ENCODE data around the gene TOB2.
A peak's percentile ranks its signal among the peaks of the same experiment; 100 is the strongest.
"Not testable (repeated sequence)": the region's sequence is repeated elsewhere in the genome, so short reads cannot be mapped to it uniquely, and the experiment has no call there.

Gene TOB2

DNA sequence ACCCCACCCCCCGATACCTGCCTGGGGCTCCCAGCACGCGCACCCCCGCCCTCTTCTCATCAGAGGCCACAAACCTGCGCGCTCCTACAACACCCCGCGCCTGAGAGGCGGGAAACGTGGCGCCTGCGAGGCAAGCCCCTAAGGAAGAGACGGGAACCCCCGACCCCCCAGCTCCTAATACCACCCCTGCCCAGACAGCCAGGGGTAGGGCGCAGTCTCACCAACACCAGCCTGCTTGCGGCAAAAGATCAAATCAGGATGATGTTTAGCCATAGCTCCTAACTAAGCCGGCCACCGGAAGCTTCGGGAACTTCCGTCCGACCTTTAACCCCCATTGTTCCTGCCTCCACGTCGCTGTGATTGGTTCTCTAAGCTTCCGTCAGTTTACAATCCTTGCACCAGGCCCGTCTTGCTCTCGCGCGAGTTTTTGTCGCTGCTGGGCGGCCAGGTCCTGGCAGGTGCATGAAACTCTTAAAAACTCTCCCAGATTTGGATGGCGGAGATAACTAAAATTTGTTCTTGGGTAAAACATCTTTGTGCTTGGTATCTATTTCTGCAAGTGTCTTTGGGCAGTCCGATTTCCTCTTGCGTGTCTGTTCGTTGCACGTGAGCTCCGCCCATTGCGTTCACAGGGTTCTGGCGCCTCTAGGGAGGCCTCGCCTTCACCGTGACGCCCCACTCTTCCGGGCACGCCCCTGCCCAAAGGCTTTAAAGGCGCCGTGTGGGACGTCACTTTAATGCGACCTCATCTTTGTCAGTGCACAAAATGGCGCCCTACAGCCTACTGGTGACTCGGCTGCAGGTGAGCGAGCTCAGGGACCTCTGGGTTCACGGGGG is 22.0 kb upstream of the TOB2 start, which contains the start of the genes ACO2 and PHF5A:
Gene ACO2 (plus strand): TSS at position 737 of the 837 bp plus-strand sequence. CDS start 30 bp downstream, at position 767.
Gene PHF5A (minus strand): TSS at position 312 of the 837 bp plus-strand sequence. CDS start 39 bp downstream, at position 273.
- DNase-seq (ENCODE audit: low spot score), result peak; percentile 99

DNA sequence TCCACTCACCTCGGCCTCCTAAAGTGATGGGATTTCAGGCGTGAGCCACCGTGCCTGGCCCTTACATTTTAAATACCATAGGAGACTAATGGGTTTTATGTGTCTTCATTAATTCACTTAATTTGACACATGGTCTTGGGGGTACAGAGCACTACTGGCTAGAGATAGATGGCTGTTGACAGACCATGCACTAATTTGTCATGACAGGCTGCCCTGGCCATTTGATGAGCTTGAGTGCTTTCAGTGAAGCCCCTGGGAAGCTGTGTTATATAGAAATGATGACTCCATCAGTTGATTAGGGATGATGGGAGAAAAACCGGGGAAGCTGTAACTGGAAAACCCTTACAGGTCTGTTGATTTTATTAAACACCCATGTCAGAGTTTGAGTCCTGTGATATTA is 15.3 kb upstream of the TOB2 start:
- DNase-seq (ENCODE audit: low spot score), result no peak

DNA sequence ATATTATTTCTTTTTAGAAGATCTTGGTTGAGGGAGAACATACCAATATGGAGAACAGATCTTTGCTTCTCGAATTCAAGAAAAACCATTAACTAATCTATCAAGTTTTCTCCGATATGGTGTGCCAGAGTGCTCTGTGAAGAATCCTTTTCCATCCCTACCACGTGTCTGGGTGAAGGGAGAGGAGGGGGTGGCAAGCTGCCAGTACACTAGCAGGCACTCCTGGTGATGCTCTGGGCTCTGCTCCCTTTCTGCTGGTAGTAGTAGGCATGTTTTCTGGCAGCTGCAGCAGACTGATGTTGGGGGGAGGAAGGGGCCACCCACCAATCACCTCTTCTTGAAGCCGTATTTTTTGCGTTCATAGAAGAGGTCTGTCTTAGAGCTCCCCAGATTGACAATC is 13.5 kb upstream of the TOB2 start:
- DNase-seq (ENCODE audit: low spot score), result not testable (repeated sequence)

DNA sequence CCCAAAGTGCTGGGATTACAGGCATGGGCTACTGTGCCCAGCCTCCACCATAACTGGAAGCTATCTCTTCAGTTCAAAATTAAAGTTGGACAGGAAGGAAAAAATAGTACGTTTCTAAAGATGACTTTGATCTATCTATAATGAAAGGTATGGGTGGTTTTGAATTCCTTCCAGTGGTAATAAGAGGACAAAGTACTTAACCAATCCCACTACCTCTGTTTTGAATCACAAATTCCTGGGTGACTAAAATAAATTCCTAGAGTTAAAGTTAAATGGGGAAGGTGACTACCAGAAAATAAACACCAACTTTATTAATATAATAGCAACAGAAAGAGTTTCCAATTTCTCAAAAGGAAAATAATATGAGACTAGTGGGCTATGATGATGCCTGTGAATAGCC is 12.8 kb upstream of the TOB2 start:
- no peak for DNase-seq (ENCODE audit: low spot score)

DNA sequence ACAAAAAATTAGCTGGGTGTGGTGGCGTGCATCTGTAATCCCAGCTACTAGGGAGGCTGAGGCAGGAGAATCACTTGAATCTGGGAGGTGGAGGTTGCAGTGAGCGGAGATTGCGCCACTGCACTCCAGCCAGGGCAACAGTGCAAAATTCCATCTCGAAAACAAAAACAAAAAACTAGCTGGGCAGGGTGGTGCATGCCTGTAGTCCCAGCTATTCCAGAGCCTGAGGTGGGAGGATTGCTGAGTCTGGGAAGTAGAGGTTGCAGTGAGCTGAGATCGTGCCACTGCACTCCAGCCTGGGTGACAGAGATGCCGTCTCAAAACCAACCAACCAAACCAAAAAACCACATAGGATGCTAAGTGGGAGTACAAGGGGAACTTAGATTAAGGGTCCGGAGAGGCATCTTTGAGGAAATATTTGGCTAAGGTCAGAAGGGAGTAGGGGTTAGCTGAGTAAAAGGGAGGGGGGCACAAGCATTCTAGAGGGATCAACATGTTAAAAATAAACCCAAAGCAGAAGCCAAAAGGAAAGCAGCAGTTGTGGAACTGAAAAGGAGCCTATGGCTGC is 11.6 kb upstream of the TOB2 start:
- no peak for DNase-seq (ENCODE audit: low spot score)

DNA sequence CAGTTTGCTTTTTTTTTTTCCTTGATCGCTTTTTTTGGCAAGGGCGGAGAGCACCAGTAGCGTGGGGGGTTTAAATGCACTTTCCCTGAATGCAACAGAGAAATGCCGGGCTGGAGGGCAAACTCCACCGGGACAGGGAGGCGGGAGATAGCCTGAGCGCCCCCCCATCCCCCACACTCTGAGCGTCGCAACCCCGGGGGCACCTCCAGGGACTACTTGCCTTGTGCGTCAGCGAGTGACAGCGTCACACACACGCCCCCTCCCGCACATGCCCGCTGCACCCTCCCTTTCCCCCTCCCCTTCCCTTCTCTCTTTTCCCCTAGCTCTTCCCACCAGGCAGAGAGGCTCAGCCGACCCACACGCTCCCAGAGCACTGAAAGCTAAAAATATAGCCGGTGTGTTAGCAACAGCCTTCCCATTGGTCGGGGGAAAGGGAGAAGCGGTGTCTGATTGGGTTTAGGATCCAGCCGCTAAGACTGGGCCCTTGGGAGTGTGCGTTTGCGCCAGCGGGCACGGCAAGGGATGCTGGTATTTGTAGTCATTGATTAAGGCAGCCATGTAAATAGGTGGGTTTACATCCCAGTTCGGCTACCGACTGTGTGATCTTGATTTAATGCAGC is 1.7 kb upstream of the TOB2 start:
- peak; percentile 98 for DNase-seq (ENCODE audit: low spot score)

DNA sequence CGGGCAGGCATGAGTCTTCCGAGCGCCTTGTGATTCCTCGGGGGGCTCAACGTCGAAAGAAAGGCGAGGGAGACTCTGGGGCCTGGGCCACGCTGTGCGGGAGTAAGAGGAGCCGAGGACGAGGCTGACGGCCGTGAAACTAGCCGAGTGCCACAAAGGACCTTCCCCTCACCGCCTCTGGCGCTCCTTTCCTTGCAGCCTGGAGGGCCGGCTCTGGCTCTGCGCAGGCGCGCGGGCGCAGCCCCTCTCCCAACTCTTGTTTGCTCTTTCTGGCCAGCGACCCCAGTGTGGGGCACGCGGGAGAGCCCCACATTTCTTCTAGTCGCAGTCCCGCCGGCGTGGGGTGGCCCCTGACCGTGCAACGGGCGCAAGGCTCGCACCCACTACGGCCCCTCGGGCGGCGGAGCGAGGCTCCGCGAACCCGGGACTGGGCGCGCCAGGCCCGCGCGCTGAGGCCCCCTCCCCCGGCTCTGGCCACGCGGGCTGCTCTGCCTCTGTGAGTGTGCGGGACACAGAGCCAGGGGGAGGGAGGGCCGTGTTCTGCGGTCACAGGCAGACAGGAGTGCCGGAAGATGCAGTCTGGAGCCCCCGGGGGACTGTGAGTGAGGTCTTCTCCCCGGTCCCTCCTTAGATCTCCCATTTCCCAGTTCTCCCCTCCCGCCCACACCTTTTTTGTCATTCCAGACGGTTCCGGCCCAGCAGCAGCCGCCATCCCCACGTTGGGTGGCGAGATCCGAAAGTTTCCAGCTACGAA is 1.0 kb upstream of the TOB2 start:
- DNase-seq (ENCODE audit: low spot score), result peak; percentile 50

DNA sequence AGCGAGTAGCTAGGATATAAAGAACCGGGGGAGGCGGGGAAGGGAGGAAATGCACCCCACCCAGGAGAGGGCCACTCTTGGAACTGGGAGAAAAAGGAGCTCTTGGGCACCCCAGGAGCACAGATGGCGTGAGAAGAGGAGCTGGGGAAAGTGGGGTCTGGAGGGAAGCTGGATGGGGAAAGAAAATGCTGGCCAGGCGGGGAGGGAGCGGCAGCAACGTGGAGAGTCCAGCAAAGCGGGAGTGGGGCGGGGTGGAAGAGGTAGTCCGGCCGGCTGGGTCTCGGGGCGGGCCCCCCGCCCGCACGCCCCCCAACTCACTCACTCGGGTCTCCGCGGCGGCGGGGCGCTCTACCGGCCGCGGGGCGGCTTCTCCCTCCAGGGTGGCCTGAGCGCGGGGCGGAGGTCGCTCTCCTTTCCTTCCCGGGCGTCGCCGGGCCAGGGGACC is 522 bp downstream of the TOB2 start:
- no peak for DNase-seq (ENCODE audit: low spot score)

DNA sequence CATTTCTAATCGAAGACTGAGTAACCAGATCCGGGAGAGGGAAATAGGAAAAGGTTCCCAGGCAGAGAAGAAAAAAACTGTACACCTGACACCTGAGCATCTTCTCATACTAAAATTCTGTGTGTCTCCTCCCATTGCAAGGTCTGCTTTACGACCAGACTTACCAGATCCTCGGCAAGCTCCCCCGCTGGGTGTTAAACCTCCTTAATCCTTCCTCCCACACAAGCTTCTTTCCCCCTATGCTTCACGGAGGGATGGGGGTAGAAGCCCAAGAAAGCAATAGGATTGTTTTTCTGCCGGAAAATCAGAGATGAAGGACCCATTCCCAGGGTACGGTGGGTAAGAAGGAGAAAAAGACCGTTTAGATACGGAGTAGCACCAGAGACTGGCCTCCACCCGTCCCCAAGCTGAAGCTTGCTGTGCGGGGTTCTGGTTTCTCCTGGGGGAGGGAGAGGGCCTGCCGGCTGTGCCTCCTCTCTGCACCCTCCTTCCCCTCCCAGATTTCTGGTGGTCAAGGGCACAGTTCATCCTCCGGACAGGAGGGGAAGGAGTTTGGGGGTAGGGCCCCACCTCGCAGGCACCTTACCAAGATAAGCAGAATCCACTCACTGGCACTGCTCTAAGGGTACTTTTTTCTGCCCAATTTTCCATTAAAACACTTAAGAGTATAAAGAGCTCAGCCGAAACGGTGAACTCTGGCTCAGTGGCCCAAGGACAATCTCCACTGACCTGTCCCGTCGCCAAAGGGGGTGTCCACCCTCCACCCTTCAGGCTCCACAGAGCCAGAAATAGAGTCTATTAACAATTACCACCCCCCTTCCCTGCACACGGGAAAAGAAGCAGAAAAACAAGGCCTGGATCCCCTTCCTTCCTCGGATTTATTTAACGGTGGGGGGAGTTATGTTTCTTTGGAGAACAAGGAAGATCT is 1.2 kb downstream of the TOB2 start:
- peak; percentile 12 for DNase-seq (ENCODE audit: low spot score)

DNA sequence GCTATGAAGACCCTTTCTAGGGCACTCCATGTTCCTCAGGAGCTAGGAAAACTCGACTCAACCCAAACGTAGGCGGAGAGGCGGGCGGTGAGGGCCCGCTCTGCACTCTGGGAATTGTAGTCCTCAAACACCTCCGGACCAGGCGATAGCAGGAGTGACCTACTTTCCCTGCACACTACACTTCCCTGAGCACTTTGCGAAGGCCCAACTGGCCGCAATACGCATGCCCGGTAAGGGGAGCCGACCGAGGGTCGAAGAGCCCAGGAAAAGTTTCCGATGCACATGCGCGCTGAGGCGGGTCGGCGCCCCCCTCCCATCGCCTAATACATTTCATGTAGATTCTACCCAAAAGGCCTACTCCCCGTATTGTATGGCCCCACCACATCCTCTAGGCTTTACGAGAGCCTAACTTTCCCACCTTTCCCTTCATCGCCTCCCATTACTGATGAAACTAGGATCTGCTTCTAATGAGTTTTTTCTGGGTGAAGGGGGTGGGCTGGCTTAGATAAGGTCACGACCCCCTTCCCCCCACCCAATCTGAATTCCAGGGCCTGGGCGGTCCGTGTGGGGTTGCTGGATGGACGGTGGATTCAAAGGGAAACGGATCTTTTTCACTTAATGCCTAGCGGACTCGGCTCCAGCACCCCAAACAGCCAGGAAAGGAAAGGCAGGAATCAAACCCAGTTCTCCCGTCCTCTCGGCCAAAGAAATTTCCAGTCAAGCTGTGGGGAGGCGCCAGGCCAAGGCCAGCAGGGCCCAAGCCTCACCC is 2.1 kb downstream of the TOB2 start:
- peak; percentile 93 for DNase-seq (ENCODE audit: low spot score)

DNA sequence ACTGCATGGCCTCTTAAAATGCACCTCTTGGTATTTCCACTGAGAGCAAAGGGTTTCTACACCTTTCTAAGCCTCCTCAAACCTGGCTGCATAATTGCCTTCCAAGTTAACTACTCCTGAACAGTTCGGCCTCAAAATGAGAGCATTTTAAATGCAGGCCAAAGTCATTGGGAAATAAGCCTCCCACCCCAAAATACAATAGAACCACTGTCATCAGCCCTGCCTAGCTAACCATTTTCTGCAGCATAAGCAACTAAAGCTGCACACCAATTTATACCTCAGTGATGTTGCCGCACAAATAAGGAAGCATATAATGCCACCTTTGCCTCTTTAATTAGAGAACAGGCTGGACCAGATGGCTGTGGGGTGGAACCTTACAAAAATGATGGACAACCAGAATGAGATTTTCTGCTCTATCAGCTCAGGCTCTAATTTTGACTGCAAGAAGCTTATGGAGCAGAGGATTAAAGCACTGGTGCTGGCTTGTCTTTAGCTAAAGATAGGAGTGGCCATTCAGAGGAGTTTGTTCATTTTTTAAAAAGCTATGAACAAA is 4.3 kb downstream of the TOB2 start:
- DNase-seq (ENCODE audit: low spot score), result no peak

DNA sequence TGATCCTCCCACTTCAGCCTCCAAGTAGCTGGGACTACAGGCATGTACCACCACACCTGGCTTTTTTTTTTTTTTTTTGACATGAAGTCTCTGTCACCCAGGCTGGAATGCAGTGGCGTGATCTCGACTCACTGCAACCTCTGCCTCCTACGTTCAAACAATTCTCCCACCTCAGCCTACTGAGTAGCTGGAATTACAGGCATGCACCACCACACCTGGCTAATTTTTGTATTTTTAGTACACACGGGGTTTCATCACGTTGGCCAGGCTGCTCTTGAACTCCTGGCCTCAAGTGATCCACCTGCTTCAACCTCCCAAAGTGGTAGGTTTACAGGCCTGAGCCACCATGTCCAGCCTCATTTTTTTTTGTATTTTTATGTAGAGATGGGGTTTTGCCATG is 6.1 kb downstream of the TOB2 start:
- not testable (repeated sequence) for DNase-seq (ENCODE audit: low spot score)

DNA sequence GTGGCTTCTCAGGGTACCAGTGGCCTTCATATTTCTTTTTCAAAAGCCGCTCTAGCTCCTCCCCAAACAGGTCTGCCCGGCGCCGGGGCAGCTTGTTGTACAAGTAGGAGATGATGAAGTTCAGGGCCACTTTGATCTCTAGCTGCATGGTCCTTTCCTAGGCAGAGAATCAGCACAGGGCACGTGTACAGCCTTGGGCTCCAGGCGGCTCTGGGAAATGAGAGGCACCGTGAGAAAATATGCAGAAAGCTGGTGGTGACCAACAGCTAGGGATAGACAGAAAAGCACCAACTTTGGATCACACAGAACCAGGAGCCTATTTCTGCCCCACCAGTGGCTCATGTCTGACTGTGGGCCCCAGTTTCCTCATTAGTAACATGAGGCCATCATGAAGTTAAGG is 9.4 kb downstream of the TOB2 start:
- no peak for DNase-seq (ENCODE audit: low spot score)

DNA sequence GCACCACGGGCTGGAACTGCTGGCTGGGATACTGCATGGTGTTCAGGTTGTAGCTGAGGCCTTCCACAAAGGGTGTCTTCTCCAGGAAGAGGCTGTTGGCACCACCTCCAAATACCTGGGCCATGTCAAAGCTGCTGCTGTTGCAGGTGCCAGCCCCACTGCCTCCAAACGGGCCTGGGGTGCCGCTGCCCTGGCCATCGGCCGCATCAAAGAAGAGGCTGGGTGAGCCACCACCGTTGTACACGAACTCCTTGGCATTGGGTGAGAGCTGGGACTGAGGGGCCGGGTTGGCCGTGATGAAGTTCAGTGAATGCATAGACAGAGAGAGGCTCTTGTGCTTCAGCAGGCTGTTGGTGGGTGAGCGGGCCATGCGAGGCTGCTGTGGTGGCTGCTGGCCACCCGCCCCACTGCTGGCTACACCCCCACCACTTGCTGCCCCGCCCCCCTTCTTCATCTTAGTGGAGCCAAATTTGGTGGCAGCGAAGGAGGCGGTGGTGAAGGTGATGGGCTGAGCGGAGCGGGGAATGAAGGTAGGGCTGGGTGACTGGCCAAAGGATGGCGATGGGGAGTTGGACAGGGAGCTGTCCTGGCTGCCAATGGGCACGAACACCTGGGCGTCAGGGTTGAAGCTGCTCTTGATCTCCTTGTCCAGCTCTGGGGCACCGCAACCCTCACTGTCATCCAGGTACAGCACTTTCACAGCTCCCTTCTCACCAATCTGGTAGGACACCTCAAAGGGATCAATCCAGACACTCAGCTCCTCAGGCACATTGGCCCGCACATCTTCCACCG is 10.1 kb downstream of the TOB2 start:
- no peak for DNase-seq (ENCODE audit: low spot score)

DNA sequence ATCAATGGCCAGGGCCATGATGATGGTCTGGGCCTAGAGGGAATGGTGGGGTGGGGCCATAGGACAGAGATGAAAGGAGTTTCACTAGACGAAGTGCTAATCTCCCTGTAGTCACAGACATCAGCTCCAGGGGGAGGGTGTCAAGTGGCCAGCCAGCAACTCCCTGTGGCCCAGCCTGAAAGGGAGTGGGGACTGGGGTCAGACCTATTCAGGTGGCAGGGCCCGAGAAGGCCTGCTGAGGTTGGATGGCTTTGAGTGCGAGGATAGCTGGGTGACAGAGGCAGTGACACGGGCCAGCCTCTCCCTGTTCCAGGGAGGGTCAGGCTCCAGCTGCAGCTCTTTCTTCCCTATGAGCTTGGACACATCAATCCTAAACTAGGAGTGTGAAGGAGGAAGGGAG is 11.0 kb downstream of the TOB2 start:
- no peak for DNase-seq (ENCODE audit: low spot score)

DNA sequence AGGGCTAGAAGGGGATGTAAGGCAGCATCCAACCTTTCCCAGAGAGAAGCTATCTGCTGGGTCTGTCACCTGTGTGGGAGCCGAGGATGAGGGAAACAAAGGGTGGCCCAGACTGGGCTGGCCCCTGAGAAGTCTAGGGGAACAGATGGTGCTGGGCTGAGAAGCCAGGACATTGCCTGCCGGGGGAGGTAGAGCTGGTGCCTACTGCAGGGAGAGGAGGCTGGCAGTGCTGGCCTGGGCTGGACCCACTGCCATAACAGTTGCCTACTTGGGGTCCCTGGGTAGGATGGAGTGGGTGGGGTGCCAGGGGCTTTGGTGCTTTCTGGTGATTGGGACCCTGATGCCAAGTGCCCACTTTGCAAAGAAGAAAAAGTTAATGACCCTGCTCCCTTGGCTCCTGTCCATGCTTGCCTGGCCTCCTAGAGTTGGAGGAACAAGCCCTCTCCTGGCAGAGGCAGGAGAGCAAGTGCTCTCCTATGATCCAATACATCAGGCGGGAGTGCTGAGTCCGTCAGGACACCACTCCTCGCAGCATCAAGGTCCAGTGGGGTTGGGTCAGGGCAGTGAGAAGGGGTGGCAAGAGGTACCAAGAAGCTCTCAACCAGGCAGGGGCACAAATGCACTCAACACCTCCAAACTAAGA is 12.1 kb downstream of the TOB2 start:
- DNase-seq (ENCODE audit: low spot score), result not testable (repeated sequence)

DNA sequence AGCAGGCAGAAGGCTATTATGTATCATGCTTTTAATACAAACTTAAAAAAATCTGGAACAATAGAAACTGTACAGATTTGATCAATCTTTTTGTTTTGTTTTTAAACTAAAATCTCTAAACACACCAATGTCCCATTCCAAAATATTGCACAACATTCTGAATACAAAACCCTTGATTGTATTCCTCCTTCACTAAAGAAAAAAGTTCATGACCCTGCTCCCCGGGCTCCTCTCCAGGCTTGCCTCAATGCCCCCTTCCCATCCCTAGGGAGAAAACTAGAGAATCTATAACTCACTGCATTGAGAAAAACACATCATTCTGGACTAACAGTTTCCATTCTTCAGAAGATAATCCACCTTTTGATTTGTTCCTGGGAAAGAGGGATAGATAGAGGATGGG is 13.1 kb downstream of the TOB2 start:
- not testable (repeated sequence) for DNase-seq (ENCODE audit: low spot score)

DNA sequence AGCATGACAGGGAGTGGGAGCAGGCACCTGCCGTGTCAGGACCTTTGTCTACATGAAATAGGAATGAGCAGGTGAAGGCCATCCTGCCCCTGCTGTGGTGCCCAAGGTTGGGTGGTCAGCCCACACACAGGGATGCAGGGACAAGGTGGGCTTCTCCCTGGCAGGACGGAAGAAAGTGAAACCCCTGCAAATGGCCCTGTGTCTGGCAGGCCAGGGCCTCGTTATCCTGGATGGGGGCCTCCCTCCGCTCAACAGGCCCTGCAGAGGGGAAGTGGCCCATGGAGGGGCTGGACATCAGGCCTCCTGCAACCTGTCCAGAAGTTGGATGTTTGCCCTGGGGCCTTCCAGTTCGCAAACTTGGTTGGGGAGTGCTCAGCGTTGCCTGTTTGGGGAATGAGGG is 14.9 kb downstream of the TOB2 start:
- DNase-seq (ENCODE audit: low spot score), result no peak

DNA sequence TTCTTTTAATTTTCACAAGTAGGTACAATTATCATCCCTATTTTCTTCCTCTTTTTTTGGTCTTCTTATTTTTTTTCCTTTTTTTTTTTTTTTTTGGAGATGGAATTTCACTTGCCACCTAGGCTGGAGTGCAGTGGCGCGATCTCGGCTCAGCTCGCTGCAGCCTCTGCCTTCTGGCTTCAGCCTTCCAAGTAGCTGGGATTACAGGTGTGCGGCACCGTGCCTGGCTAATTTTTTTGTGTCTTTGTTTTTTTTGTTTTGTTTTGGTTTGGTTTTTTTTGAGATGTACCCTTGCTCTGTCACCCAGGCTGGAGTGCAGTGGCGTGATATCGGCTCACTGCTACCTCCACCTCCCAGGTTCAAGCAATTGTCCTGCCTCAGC is 16.7 kb downstream of the TOB2 start:
- no peak for DNase-seq (ENCODE audit: low spot score)
